Hematopoietic multipotent progenitor cell treated with erythropoietin and hydrocortisone succinate and interleukin-3 and kit ligand, for 6 days (in vitro differentiated cells): ENCODE measurements around the gene HIKESHI.

ENCODE experiments used
- DNase-seq: peaks from one replicate; pipeline ENCODE4 v3.0.0-alpha.2; 2015

Gene HIKESHI

DNA sequence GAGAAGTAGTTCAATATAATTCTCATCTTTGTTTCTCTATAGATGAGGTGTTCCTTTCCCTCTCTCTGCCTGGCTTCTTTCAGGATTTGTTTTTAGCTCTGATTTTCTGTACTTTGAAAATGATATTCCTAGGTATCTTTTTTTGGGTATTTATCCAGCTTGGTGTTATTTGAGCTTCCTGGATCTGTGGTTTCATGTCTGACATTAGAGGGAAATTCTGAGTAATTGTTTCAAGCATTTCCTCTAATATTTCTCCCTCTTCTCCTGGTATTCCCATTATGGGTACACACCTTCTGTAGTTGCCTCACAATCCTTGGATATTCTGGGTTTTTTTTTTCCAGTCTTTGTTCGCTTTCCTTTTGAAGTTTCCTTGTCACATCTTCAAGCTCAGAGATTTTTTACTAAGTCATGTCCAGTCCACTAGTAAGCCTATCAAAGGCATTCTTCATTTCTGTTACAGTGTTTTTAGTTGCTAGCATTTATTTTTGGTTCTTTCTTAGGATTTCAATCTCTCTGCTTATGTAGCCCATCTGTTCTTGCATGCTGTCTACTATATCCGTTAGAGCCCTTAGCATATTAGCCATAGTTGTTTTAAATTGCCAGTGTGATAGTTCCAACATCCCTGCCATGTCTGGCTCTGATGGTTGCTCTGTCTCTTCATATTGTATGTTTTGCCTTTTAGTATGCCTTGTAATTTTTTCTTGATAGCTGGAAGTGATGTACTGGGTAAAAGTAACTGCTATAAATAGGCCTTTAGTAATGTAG is 78.4 kb downstream of the HIKESHI start:
- DNase-seq = no peak

DNA sequence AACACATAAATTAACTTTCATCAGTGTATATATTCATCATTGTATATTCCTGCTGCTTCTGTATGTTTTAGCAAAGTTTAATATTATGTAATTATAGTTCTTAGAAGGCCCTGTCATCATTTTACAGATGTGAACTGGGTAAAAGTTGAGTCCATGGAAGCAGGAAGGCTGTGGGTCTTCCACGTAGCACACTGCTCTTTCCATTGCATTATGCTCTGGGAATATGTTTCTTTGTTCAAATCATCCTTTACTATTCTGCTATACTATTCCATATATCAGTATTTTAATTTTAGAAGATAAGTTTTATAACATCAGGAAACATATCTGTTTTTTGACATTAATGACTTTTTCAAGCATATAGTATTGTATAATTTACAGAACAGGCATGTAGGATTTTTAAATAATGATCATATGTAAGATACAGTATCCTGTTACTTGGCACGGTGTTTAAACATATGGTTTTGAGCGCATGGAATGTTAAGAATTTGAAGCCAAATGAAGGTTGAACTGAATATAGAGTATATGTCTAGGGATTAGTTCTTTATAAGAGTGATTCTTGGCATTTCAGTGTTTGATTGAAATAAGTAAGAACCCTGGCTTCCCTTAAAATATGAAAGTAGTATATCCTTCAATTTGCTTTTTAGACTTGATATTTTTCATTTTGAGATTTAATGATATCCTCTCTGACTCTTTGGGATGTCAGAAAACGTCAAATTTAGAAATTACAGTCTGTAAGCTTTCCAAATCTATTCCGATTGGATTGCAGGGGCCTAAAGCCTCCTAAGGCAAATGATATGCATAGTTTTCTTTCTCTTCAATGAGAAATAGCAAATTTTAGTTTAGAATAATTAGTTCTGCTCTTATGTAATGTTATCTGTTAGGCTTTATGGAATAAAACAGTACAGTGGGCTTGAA is 81.3 kb downstream of the HIKESHI start:
- no peak for DNase-seq

DNA sequence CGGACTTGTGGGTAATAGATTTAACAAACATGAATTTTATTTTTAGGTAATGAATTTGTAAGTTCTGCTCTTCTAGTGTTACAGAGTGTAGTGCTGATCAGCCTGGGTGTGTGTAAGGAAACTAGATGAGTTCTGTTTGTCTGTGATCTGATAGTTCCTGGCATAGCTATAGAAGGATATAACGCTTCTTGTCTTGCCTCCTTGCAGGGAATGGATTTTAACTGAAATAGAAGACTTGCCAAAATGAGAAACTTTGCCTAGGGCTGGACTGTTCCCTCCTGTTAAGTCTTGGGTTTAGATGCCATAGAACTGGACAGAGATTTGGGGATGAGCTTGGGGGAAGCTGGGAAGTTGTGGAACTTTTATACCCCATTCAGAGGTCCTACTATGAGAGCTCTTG is 84.2 kb downstream of the HIKESHI start:
- no peak for DNase-seq

DNA sequence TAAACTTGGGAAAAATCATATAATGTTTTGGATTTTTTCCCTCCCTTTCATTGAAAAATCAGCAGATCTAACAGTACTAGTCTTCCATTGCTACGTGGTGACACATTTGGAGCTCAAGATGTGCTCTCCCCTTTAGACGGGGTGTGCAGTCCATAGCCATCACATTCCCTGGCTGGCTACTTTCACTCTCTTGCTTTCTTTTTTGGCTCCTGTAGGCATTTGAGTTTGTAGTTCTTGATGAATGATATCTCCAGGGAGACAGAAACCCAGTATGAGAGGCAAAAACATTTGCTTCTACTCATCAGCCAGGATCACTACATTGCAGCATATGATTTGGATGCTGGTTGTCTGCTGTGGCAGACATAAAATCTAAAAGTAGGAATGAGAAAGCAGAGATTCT is 84.7 kb downstream of the HIKESHI start:
- DNase-seq = no peak

DNA sequence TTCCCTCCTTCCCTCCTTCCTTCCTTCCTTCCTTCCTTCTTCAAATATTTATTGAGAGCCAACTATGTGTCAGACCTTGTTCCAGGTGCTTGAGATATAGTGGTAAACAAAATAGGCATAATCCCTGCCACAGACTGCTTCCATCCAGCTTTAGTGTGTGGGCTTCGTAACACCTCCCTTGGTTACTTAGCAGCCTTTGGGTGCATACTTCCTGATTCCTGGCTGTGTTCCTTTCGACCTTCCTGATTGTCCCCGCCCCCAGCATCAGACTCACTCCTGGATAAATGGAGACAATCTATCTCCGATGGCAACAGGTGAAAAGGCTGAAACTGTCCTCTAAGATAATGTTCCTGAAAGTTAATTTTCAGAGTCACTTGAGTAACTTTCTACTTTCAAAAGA is 86.2 kb downstream of the HIKESHI start:
- DNase-seq = no peak

DNA sequence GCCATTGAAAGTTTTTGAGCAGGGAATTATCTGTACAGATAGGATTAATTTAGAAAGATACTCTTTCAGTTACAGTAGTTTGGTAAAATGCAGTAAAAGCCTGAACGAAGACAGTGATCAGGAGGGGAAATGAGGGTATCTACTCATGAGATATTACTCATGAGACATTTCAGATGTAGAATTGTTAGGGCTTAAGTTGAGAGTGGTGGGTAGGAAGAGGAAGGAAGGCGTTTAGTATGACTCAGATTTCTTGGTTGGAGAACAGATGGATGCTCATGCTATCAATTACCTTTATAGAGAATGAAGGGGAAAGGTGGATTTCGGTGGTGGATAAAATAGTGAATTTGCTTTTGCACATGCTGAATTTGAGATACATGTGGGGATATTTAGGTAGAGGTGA is 88.4 kb downstream of the HIKESHI start:
- DNase-seq = no peak

DNA sequence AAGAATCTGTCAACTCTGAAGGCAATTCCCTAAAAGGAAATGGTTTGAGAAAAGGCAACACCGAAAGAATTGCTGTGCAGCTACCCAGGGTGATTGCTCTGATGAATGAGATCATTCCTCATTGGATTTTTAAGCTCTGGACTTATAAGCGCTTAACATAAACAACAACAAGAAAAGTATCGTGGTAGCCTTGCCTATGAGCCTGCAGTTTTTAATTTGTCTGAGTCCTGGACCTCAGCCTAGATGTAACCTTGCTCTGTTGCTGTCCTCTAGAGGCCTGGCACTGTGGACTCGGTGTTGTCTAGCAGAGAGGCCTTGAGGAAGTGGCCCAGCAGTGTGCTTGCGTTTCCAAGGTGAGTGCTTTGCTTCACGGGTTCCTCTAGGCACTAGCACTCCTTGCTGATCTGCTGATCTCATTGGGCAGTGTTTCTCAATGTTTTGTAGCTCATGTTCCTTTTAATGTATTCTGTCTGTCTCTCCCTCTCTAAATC is 93.1 kb downstream of the HIKESHI start:
- no peak for DNase-seq
